Measurements from ENCODE around the gene SIGLEC5.
A peak's percentile ranks its signal among the peaks of the same experiment; 100 is the strongest.

The SIGLEC5 gene

DNA sequence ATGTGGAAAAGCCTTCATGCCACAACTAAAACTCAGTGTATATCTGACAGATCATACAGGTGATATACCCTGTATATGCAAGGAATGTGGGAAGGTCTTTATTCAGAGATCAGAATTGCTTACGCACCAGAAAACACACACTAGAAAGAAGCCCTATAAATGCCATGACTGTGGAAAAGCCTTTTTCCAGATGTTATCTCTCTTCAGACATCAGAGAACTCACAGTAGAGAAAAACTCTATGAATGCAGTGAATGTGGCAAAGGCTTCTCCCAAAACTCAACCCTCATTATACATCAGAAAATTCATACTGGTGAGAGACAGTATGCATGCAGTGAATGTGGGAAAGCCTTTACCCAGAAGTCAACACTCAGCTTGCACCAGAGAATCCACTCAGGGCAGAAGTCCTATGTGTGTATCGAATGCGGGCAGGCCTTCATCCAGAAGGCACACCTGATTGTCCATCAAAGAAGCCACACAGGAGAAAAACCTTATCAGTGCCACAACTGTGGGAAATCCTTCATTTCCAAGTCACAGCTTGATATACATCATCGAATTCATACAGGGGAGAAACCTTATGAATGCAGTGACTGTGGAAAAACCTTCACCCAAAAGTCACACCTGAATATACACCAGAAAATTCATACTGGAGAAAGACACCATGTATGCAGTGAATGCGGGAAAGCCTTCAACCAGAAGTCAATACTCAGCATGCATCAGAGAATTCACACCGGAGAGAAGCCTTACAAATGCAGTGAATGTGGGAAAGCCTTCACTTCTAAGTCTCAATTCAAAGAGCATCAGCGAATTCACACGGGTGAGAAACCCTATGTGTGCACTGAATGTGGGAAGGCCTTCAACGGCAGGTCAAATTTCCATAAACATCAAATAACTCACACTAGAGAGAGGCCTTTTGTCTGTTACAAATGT, 42.7 kb downstream of the SIGLEC5 start:
- DNase-seq (ENCODE audit: low read depth), result no peak

DNA sequence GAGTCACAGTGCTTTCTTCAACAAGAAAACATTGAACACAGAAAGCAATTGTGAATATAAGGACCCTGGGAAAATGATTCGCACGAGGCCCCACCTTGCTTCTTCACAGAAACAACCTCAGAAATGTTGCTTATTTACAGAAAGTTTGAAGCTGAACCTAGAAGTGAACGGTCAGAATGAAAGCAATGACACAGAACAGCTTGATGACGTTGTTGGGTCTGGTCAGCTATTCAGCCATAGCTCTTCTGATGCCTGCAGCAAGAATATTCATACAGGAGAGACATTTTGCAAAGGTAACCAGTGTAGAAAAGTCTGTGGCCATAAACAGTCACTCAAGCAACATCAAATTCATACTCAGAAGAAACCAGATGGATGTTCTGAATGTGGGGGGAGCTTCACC, 43.4 kb downstream of the SIGLEC5 start:
- DNase-seq (ENCODE audit: low read depth), result no peak

DNA sequence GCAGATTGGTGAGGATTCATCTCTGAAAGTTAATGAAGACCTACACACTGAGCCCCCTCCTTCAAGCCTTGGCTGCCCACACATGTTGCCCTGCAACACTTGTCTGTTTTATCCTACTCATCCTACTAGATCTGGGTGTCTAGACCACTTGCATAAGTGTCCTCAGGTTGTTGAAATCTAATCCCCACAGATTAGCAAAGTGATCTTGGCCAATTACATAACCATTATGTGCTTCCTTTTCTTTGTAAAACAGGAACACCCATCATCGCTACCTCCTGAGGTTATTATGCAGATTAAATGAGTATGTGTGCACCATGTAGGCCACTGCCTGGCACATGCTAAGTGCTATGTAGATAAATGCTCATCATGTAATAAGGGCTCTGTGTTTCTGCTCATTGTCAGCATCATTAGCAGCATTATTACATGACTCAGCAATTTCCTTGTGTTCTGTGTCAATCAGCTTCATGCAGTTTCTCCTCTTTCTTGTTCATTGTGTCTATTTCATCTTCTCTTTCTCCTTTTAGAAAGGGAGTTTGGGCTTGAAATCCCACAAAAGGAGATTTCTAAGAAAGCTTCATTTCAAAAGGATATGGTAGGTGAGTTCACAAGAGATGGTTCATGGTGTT, 44.0 kb downstream of the SIGLEC5 start:
- DNase-seq (ENCODE audit: low read depth), result no peak

GRCh38 chr19:51576850-51577249, 53.4 kb downstream of the SIGLEC5 start:
- DNase-seq (ENCODE audit: low read depth), result no peak

DNA sequence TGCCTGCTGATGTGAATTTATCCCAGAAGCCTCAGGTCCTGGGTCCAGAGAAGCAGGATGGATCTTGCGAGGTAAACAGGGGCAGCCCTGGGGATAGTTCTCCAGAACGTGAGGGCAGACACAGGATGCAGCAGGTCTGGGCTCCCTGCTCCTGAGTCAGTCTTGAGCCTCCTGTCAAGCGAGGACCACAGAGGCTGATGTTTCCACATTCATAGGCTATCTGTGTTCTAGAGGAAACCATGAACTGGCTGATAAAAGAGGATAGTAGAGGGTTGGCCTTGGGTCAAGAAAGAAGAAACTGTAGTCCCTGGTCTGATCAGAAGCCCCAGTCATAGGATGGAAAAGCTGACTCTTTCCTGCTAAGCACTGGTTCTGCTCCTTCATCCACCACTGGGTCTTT, 56.9 kb downstream of the SIGLEC5 start:
- no peak for DNase-seq (ENCODE audit: low read depth)

- DNase-seq (ENCODE audit: low read depth), result no peak
Observed at GRCh38 chr19:51572908-51573307, 57.3 kb downstream of the SIGLEC5 start.

GRCh38 chr19:51572410-51572809, 57.8 kb downstream of the SIGLEC5 start:
- no peak for DNase-seq (ENCODE audit: low read depth)

DNA sequence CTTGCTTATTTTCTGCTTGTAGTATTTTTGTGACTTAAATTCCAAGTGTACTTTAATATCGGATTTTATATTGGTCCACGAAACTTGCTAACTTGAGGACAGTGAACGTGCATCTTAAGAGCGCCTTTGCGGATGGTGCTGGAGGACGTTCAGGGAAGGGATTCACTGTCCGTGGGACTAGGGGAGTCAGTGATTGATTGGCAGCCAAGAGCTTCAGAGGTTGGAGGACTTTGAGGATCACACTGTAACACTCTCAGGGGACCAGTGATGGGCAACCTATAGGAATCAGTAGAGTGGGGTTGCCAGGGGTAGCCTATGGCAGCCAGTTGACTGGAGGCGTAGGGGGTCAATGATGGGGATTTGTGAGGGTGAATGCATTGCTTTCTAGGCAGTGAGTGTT, 58.6 kb downstream of the SIGLEC5 start:
- DNase-seq (ENCODE audit: low read depth), result no peak

GRCh38 chr19:51570962-51571575, 59.1 kb downstream of the SIGLEC5 start, which contains the start of gene ZNF175:
Gene ZNF175 (plus strand): TSS chr19:51571283. CDS start chr19:51573330, 2,047 bp downstream.
- DNase-seq (ENCODE audit: low read depth), result peak; percentile 79

DNA sequence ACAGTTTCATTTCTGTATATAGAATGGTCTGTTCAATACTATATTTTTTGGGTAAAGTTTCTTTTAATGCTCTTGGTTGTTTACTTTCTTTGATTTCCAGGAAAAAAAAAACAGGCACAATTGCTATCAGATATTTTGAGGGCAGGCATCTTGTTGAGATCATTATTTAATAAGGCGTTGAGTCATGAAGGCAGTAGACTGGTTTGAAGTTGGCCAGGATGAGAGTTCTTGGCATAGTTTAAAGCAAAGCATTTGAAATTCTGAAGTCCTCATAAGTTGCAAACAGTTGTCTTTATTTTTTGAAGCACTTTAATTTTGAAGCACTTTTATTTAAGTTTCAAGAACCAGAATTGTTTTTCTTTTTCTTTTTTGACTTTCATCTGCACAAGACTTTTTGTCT, 61.7 kb downstream of the SIGLEC5 start:
- no peak for DNase-seq (ENCODE audit: low read depth)

DNA sequence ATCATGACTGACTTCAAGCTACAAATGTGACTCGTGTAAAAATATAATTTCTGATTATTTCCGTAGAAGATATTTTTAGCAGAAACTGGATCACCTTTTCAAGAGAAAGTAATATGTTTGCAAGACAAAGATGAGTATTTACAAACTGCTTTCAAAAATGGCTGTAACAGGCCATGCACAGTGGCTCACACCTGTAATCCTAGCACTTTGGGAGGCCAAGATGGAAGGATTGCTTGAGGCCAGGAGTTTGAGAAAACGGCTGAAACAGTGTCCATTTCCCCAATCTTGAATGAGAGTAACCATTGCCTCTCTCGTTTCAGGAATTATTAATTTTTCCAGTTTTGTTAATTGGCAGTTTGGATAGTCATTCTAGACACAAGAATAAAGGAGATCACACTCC, 62.6 kb downstream of the SIGLEC5 start:
- DNase-seq (ENCODE audit: low read depth), result no peak

DNA sequence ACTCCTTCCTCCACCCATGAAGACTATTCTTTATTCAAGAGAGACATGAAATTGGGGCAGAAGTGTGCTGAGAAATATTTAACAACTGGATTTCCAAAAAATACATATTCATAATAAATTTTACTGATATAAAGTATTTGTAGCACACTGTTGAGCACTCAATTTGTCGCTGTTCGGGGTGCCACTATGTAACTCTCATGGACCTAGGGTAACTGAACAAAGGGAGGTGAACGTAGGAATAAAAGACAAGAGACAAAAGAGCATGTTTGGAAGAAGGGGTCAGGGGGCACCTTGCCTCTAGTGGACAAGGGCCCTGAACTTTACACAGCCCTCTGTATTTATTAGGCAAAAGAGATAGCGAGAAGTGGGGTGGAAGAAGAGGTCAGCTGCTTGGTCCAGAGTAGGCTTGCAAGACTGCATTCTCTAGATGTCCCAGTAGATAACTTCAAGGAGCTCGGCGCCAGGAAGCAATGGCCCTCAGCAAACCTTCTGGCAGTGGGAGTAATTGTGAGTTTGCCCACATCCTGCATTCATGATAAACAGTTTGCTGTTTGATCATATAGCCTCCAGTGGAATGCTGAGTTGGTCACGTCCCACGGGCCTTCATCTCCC, 63.6 kb downstream of the SIGLEC5 start:
- DNase-seq (ENCODE audit: low read depth), result no peak

DNA sequence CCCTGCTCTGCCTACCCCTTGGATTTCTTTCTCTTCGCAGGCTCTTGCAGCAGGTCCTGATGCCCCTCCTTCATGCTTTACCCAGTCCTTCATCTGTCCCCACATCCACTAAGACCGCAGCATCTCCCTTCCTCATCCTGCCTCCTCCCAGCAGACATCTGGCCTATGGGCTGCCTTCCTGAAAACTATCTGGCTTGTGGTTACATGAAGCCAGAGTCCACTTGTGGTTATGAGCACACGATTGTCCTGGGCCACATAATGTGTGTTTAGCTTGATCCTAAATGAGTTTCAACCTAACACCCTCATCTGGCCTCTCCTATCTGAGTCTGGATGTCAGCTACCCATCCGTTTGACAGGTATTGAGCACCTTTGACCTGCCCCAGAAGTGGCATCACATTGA, 64.6 kb downstream of the SIGLEC5 start:
- DNase-seq (ENCODE audit: low read depth), result no peak

- no peak for DNase-seq (ENCODE audit: low read depth)
Observed at GRCh38 chr19:51564791-51565190, 65.4 kb downstream of the SIGLEC5 start.

Measured in activated T-cell treated with anti-CD3 and anti-CD28 coated beads for 48 hours (primary cell).